Keratinocyte (primary cell): ENCODE results near the gene NUDT3. TPM values are rescaled to one million over a fixed set of nuclear protein-coding genes. Genes with fewer than 3 reads are reported as not detected.

Experiments
- DNase-seq: peaks from one replicate; pipeline ENCODE4 v3.0.0-alpha.2; 2011; ENCODE audit warnings: low read depth, missing footprints, low spot score
- FAIRE-seq: peaks from 2 replicates; lab custom pipeline; 2011; peaks lifted over from hg19 to GRCh38; lab: Jason Lieb, UNC
- H2AFZ ChIP-seq: 2 replicates; pipeline ENCODE4 v1.6.0; 2012; ENCODE audit warnings: low read length, control low read depth, inconsistent platforms; ENCODE audit not compliant: control insufficient read depth
- H3K27ac ChIP-seq: 2 replicates; pipeline ENCODE4 v1.5.1; 2011; ENCODE audit warnings: low read length; ENCODE audit not compliant: control insufficient read depth, insufficient read depth
- H3K27me3 ChIP-seq: 3 replicates; pipeline ENCODE4 v1.6.0; 2011; ENCODE audit warnings: low read length; ENCODE audit not compliant: control insufficient read depth, insufficient read depth; ENCODE audit errors: extremely low read depth
- H3K36me3 ChIP-seq, 2 experiments: 2 replicates in 1 of 2; 3 replicates in 1 of 2; pipeline ENCODE4 v1.5.1; 2011; ENCODE audit warnings: low read length in 2 of 2, mild to moderate bottlenecking in 1 of 2; ENCODE audit not compliant: control insufficient read depth in 2 of 2, insufficient read depth in 2 of 2; ENCODE audit errors: extremely low read depth in 1 of 2
- H3K4me1 ChIP-seq: 3 replicates; pipeline ENCODE4 v1.5.1; 2011; ENCODE audit warnings: low read length; ENCODE audit not compliant: control insufficient read depth, insufficient read depth; ENCODE audit errors: extremely low read depth
- H3K4me2 ChIP-seq: 3 replicates; pipeline ENCODE4 v1.6.0; 2011; ENCODE audit warnings: low read depth, low read length; ENCODE audit not compliant: control insufficient read depth, insufficient read depth; ENCODE audit errors: extremely low read depth
- H3K4me3 ChIP-seq, 3 experiments: fragments of 200-600 bp in 1 of 3; sonication (generic) in 1 of 3; 2 replicates in 2 of 3; 3 replicates in 1 of 3; pipeline ENCODE4 v1.5.1; 2011 to 2016; ENCODE audit warnings: low read length in 3 of 3, mild to moderate bottlenecking in 3 of 3, control low read depth in 2 of 3, inconsistent platforms in 1 of 3, low read depth in 1 of 3, mixed read lengths in 1 of 3, mixed run types in 1 of 3, moderate library complexity in 1 of 3; ENCODE audit not compliant: control insufficient read depth in 2 of 3, insufficient read depth in 2 of 3; ENCODE audit errors: extremely low read depth in 1 of 3
- H3K79me2 ChIP-seq: 2 replicates; pipeline ENCODE4 v1.6.0; 2012; ENCODE audit warnings: low read length; ENCODE audit not compliant: control insufficient read depth, insufficient read depth
- H3K9ac ChIP-seq: 3 replicates; pipeline ENCODE4 v1.6.0; 2011; ENCODE audit warnings: low read length; ENCODE audit not compliant: control insufficient read depth, insufficient read depth; ENCODE audit errors: extremely low read depth
- H3K9me1 ChIP-seq: 3 replicates; pipeline ENCODE4 v1.6.0; 2011; ENCODE audit warnings: low read length; ENCODE audit not compliant: control insufficient read depth, insufficient read depth; ENCODE audit errors: extremely low read depth
- H3K9me3 ChIP-seq: 2 replicates; pipeline ENCODE4 v1.5.1; 2012; ENCODE audit warnings: low read depth, low read length; ENCODE audit not compliant: control insufficient read depth
- H4K20me1 ChIP-seq: 3 replicates; pipeline ENCODE4 v1.6.0; 2011; ENCODE audit warnings: low read length; ENCODE audit not compliant: control insufficient read depth, insufficient read depth; ENCODE audit errors: extremely low read depth
- EZH2 ChIP-seq: IDR thresholded peaks from one replicate; pipeline ENCODE4 v1.6.1; 2012; ENCODE audit warnings: inconsistent platforms, mild to moderate bottlenecking, low read length, moderate library complexity
- dilution Hi-C: fragments of 300-500 bp; cut with MboI; formaldehyde crosslinking; loops from one replicate; pipeline ENCODE4 v1.7.0; 2020; ENCODE audit warnings: low sequenced_read_pairs; ENCODE audit not compliant: extremely low pct_ligation_motif_present
- polyA plus RNA-seq, 5 experiments: library from polyadenylated mRNA; depleted of rRNA in 3 of 5; stranded (reverse) in 3 of 5; stranded (forward) in 1 of 5; unstranded in 1 of 5; fragments of >200 nt; gene quantifications; 1 replicate in 1 of 5; 2 replicates in 3 of 5; 3 replicates in 1 of 5; pipeline versions ENCODE4 v1.2.1 to v1.2.3, GENCODE V29; 2011 to 2012; ENCODE audit warnings: missing spikeins in 2 of 5, low read depth in 1 of 5, low replicate concordance in 1 of 5
- TF ChIP-seq, protein P1 (sequence below), 3 experiments: IDR thresholded peaks in 1 of 3; conservative IDR thresholded peaks in 1 of 3; optimal IDR thresholded peaks in 1 of 3; 2 replicates in 2 of 3; 3 replicates in 1 of 3; pipeline versions ENCODE3 to v1.5.1; 2011; ENCODE audit warnings: low read length in 3 of 3, mild to moderate bottlenecking in 3 of 3, moderate library complexity in 2 of 3, control low read depth in 1 of 3, inconsistent platforms in 1 of 3; ENCODE audit not compliant: insufficient read depth in 2 of 3; ENCODE audit errors: extremely low read depth in 1 of 3

Gene NUDT3
- polyA plus RNA-seq, 1 donor (not counting 4 experiments of a cell fraction or from before 2014, with no cell fraction given) = 16.5 TPM

DNA sequence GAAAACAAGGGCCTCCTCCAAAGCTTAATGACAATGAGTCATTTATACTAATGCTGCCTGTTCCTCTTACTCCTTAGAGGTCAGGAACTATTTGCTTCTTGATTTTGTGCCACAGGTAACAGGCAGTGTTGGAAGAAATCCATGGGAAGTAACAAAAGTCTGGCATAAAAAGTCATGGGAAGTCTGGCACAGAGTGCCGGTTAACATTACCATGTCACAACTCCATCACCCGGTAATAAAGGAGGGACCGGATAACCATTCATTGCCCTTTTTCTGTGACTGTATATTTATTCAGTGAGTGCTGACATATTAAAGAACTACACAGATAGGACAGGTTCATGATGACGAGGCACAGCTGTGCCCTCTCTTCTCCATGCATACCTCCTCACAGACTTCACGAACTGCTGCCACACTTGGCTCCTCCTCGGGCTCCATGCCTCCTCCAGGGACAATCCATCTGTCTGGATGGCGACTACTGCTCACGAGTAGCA, 50.9 kb downstream of the NUDT3 start:
- peak; percentile 72 for FAIRE-seq

DNA sequence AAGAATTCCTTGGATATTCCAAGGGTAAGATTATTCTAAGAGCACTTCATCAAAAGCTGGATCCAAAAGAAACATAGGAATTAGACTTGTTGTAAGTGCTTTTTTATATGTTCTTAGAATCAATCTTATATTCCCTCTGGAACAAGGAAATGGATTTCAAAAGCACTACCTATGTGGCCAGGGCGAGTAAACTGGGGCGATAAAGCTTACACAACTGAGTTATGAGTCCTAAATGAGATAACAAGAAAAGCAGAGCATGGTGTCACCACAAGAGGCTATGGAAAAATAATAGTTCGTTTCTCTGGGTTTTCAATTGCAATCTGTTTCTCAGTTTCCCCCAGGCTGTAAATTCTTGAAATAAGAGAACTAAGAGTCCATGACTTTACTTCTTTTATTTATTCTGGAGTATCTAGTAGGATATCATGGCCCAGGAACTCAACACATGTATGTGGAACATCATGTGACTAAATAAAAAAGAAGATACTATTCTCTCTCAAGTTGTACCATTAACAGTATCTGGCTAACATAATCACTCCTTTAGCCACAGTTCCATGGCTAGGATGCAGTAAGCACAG, 51.5 kb downstream of the NUDT3 start:
- Histone ChIP-seq H3K9ac (no peak overlapping the region), H2AFZ (no peak overlapping the region), H3K79me2 (peaks cover 42% of the 10 kb centered on the region), H3K27me3 (no peaks in the 10 kb centered on the region), H3K9me3 (no peaks in the 10 kb centered on the region), H4K20me1 (peaks cover 10% of the 10 kb centered on the region), H3K27ac (no peak overlapping the region), H3K9me1 (peaks cover 3% of the 10 kb centered on the region), H3K4me1 (peaks cover 6% of the 10 kb centered on the region), H3K4me3 (no peak overlapping the region), H3K4me2 (no peak overlapping the region), H3K36me3 (peaks cover 0 to 4% of the 10 kb centered on the region in 2 experiments)
- dilution Hi-C loops = no loop called here
- FAIRE-seq = no peak
- DNase-seq = no peak
- TF ChIP-seq EZH2 = no peak
- TF ChIP-seq, protein P1, sequence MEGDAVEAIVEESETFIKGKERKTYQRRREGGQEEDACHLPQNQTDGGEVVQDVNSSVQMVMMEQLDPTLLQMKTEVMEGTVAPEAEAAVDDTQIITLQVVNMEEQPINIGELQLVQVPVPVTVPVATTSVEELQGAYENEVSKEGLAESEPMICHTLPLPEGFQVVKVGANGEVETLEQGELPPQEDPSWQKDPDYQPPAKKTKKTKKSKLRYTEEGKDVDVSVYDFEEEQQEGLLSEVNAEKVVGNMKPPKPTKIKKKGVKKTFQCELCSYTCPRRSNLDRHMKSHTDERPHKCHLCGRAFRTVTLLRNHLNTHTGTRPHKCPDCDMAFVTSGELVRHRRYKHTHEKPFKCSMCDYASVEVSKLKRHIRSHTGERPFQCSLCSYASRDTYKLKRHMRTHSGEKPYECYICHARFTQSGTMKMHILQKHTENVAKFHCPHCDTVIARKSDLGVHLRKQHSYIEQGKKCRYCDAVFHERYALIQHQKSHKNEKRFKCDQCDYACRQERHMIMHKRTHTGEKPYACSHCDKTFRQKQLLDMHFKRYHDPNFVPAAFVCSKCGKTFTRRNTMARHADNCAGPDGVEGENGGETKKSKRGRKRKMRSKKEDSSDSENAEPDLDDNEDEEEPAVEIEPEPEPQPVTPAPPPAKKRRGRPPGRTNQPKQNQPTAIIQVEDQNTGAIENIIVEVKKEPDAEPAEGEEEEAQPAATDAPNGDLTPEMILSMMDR (optimal IDR thresholded peaks at IDR 0.05 in 1 of 3, IDR thresholded peaks at IDR 0.05 in 1 of 3, conservative IDR thresholded peaks at IDR 0.05 in 1 of 3; ENCODE audit: extremely low read depth in 1 of 3, insufficient read depth in 2 of 3, low read length in 3 of 3) = no peak

More for the DNA sequence above, 50.9 kb downstream of the NUDT3 start:
- DNase-seq = no peak
- Histone ChIP-seq H3K27me3 (no peaks in the 10 kb centered on the region), H3K36me3 (peaks cover 0 to 4% of the 10 kb centered on the region in 2 experiments), H3K9ac (no peak overlapping the region), H2AFZ (no peak overlapping the region), H3K4me3 (no peak overlapping the region), H4K20me1 (peaks cover 10% of the 10 kb centered on the region), H3K4me1 (peaks cover 6% of the 10 kb centered on the region), H3K9me1 (peaks cover 3% of the 10 kb centered on the region), H3K27ac (no peak overlapping the region), H3K4me2 (no peak overlapping the region), H3K79me2 (peaks cover 42% of the 10 kb centered on the region), H3K9me3 (no peaks in the 10 kb centered on the region)
- dilution Hi-C loops = no loop called here
- TF ChIP-seq, protein P1 (optimal IDR thresholded peaks at IDR 0.05 in 1 of 3, IDR thresholded peaks at IDR 0.05 in 1 of 3, conservative IDR thresholded peaks at IDR 0.05 in 1 of 3; ENCODE audit: extremely low read depth in 1 of 3, insufficient read depth in 2 of 3, low read length in 3 of 3) = no peak
- TF ChIP-seq EZH2 = no peak
